ENCODE measurements around the gene GPX4. TPM values are rescaled to one million over a fixed set of nuclear protein-coding genes. Genes with fewer than 3 reads are reported as not detected.

GPX4 gene
- total and polyA plus RNA-seq, 10 of the 15 experiments (the other 5 are each of a cell fraction or from before 2014, with no cell fraction given) = 33.3 to 749 (median 297) TPM

- TF ChIP-seq SRF (IDR thresholded peaks at IDR 0.05; ENCODE audit: low read depth in 2 of 2, low read length in 2 of 2) = no peak
- no peak for TF ChIP-seq SUZ12 (IDR thresholded peaks at IDR 0.05; ENCODE audit: unreplicated experiment)
- TF ChIP-seq ASH2L (IDR thresholded peaks at IDR 0.05; ENCODE audit: borderline replicate concordance, low read depth) = no peak
- no peak for TF ChIP-seq ZBTB11 (CRISPR knock-in tag; IDR thresholded peaks at IDR 0.05)
- no peak for TF ChIP-seq IRF5 (IDR thresholded peaks at IDR 0.05; ENCODE audit: borderline replicate concordance)
- TF ChIP-seq NKRF (conservative IDR thresholded peaks at IDR 0.05) = no peak
- TF ChIP-seq BCL3 (IDR thresholded peaks at IDR 0.05; ENCODE audit: borderline replicate concordance, insufficient read depth, low read depth, low read length, poor library complexity, severe bottlenecking) = peak; percentile 78
- no peak for TF ChIP-seq YBX1 (IDR thresholded peaks at IDR 0.05)
- no peak for TF ChIP-seq ZBTB33 (IDR thresholded peaks at IDR 0.05)
- TF ChIP-seq MTA2 (IDR thresholded peaks at IDR 0.05; ENCODE audit: low read depth) = no peak
- TF ChIP-seq TCF7 (IDR thresholded peaks at IDR 0.05; ENCODE audit: borderline replicate concordance) = no peak
- peak; percentile 68 for TF ChIP-seq IKZF1 (conservative IDR thresholded peaks at IDR 0.05)
- peak; percentile 79; the same call in 2 of the 3 replicates for TF ChIP-seq POU2F2 (IDR thresholded peaks at IDR 0.05; ENCODE audit: borderline replicate concordance, low read depth, low read length)
- TF ChIP-seq CTCF (IDR thresholded peaks at IDR 0.05 in 2 of 3, conservative IDR thresholded peaks at IDR 0.05 in 1 of 3; ENCODE audit: control insufficient read depth in 2 of 3, extremely low read depth in 1 of 3, insufficient read depth in 1 of 3, low read depth in 3 of 3, low read length in 3 of 3) = peak in 2 of 3 experiments; percentile 9 to 26; a peak in 2 of 6 replicates
- TF ChIP-seq ZZZ3 (IDR thresholded peaks at IDR 0.05; ENCODE audit: control insufficient read depth, insufficient read length, low read depth) = no peak
- TF ChIP-seq CHD2 (IDR thresholded peaks at IDR 0.05; ENCODE audit: borderline replicate concordance, low read depth, low read length) = 0 out of 2 replicates have a peak, but pooled peaks have one; percentile 14
Observed at GRCh38 chr19:1087813-1088415, 15.9 kb upstream of the GPX4 start (continued).
